DMS79 treated with DMSO at 0.1 percent for 48 hours (cell line): ENCODE results near the gene THSD7A.

ENCODE experiments used
- DNase-seq: peaks from one replicate; lab custom pipeline; 2025; lab: John Stamatoyannopoulos, UW

THSD7A gene

GRCh38 chr7:11517853-11518252 lies 314.1 kb downstream of the THSD7A start:
- no peak for DNase-seq

- DNase-seq: no peak
Measured at GRCh38 chr7:11516328-11516727, 315.7 kb downstream of the THSD7A start.

- DNase-seq: no peak
Measured at GRCh38 chr7:11513460-11513859, 318.5 kb downstream of the THSD7A start.

- no peak for DNase-seq
Measured at GRCh38 chr7:11507929-11508328, 324.1 kb downstream of the THSD7A start.

- DNase-seq: no peak
Measured at GRCh38 chr7:11506417-11506816, 325.6 kb downstream of the THSD7A start.

- DNase-seq: no peak
Measured at GRCh38 chr7:11505471-11505985, 326.5 kb downstream of the THSD7A start.

GRCh38 chr7:11492307-11492706 lies 339.7 kb downstream of the THSD7A start:
- no peak for DNase-seq

- no peak for DNase-seq
Measured at GRCh38 chr7:11491811-11492210, 340.2 kb downstream of the THSD7A start.

GRCh38 chr7:11489280-11489679 lies 342.7 kb downstream of the THSD7A start:
- no peak for DNase-seq

GRCh38 chr7:11486271-11486670 lies 345.7 kb downstream of the THSD7A start:
- DNase-seq: no peak

GRCh38 chr7:11485636-11486035 lies 346.4 kb downstream of the THSD7A start:
- DNase-seq: no peak

- no peak for DNase-seq
Measured at GRCh38 chr7:11480143-11480542, 351.9 kb downstream of the THSD7A start.

GRCh38 chr7:11478882-11479281 lies 353.1 kb downstream of the THSD7A start:
- no peak for DNase-seq

- no peak for DNase-seq
Measured at GRCh38 chr7:11478426-11478825, 353.6 kb downstream of the THSD7A start.

- DNase-seq: no peak
Measured at GRCh38 chr7:11474902-11475585, 357.0 kb downstream of the THSD7A start.

- DNase-seq: no peak
Measured at GRCh38 chr7:11473807-11474424, 358.1 kb downstream of the THSD7A start.

GRCh38 chr7:11473220-11473619 lies 358.8 kb downstream of the THSD7A start:
- no peak for DNase-seq

- no peak for DNase-seq
Measured at GRCh38 chr7:11472646-11473045, 359.4 kb downstream of the THSD7A start.

GRCh38 chr7:11471255-11471654 lies 360.7 kb downstream of the THSD7A start:
- DNase-seq: no peak

- no peak for DNase-seq
Measured at GRCh38 chr7:11469028-11469745, 362.8 kb downstream of the THSD7A start.

GRCh38 chr7:11466517-11467105 lies 365.4 kb downstream of the THSD7A start:
- DNase-seq: no peak

GRCh38 chr7:11464624-11465023 lies 367.4 kb downstream of the THSD7A start:
- DNase-seq: no peak

- DNase-seq: no peak
Measured at GRCh38 chr7:11461946-11462345, 370.1 kb downstream of the THSD7A start.
